NCI-H2029 (cell line): Measurements from ENCODE around the gene C1QL2.

Source experiments
- DNase-seq: peaks from one replicate; lab custom pipeline; 2025; lab: John Stamatoyannopoulos, UW

Gene C1QL2

GRCh38 chr2:119137502-119137901 lies 21.0 kb downstream of the C1QL2 start:
- no peak for DNase-seq

DNA sequence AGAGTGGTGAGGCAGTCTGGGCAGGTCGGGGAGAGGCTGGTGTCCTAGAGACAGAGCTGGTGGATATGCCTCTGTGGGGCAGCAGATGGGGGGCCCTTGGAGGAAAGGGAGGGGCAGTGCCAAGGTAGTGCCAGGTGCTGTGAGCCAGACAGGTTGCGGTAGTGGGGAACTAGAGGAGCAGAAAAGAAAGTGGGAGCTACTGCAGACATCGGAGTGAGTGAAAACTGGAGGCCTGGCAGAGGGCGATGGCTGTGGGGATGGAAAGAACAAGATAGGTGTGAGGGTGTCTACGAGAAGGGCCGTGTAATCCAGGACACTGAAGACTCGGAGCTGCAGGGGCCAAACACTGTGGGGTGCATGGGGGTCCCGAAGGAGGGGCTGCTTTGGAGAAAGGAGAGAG lies 21.7 kb downstream of the C1QL2 start:
- no peak for DNase-seq

DNA sequence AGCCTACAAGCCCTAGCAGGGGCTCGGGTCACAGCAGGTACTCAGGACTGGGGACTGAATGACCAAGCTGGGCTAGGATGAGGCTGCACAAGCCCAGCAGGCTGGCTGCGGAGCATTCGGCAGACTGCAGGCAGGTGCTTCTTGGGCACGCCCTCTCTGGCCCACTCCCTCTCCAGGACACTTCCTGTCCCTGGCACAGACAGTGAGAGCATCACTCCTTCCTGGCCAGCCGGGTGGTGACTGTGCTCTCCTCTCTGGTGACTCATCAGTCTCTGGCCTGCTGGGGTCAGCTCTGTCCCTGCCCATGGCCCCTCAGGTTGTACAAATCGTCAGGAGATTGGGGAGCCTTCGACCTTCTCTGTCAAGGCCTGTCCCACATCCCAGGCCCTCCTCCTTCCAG lies 22.5 kb downstream of the C1QL2 start:
- no peak for DNase-seq

GRCh38 chr2:119134775-119135174 lies 23.8 kb downstream of the C1QL2 start:
- DNase-seq = no peak

DNA sequence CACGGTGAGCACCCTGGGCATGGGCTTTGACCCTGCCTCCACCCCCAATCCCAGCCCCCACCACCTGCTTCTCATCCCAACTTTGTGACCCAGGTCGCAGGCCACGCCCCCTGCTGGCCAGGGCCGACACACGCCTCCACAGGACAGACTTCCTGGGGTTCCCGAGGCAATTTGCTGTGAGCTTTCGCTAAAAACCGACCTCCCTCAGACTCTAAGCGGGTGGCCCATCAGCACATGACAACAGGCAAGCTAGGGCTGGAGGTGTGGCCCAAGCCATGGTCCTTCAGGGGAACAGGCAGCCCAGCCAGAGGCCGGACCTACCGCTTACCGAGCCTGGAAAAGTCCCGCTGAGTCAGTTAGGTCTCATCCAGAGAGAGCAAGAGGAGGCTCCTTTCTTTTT lies 31.9 kb downstream of the C1QL2 start:
- no peak for DNase-seq

GRCh38 chr2:119123389-119123788 lies 35.2 kb downstream of the C1QL2 start:
- DNase-seq = no peak

DNA sequence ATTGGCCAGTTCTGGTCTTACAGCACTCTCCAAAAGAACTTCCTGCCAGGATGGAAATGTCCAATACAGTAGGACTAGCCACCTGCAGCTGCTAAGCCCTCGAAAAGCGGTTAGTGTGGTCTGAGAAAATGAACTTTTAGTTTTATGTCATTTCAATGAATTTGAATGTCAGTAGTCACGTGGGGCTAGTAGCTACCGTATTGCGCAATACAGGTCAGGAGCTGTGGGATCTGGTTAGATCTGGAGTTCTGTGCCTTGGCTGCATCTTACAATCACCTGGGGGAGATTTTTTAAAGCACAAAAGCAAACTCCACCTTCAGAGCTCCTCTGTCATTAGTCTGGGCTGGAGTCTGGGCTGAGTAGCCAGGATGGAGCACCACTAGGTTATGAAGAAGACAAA lies 35.9 kb downstream of the C1QL2 start:
- no peak for DNase-seq

GRCh38 chr2:119119999-119120756 lies 38.4 kb downstream of the C1QL2 start:
- DNase-seq = no peak

DNA sequence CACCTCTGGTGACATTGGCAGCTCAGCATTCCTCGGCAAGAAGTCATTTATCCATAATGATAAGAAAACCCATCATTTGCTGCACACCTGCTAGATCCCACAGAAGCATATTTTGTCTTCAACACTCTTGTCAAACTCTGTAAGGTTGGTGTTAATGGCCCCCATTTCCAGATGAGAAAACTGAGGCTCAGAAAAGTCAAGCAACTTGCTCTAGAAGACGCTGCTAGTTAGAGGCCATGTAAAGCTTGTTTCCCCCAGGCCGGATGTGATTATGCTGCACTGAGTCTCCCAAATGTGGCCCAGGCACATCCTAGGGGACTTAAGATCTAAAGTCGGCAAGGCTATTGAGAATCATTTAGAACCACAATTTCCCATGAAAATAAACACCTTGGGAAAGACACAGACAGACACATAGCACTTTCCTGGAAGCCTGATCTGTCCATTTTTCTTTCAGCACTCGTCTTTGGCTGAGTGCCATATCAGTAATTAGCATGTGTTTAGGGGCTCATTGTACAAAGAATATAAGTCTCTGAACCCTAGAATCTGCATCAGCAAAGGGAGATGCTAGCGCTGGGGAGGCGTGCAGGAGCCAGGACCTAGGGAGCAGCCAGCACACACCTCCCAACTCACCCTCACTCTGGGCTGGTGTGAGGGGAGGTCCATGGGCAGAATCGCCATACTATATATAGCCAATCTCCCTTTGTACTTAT lies 39.3 kb downstream of the C1QL2 start:
- no peak for DNase-seq

DNA sequence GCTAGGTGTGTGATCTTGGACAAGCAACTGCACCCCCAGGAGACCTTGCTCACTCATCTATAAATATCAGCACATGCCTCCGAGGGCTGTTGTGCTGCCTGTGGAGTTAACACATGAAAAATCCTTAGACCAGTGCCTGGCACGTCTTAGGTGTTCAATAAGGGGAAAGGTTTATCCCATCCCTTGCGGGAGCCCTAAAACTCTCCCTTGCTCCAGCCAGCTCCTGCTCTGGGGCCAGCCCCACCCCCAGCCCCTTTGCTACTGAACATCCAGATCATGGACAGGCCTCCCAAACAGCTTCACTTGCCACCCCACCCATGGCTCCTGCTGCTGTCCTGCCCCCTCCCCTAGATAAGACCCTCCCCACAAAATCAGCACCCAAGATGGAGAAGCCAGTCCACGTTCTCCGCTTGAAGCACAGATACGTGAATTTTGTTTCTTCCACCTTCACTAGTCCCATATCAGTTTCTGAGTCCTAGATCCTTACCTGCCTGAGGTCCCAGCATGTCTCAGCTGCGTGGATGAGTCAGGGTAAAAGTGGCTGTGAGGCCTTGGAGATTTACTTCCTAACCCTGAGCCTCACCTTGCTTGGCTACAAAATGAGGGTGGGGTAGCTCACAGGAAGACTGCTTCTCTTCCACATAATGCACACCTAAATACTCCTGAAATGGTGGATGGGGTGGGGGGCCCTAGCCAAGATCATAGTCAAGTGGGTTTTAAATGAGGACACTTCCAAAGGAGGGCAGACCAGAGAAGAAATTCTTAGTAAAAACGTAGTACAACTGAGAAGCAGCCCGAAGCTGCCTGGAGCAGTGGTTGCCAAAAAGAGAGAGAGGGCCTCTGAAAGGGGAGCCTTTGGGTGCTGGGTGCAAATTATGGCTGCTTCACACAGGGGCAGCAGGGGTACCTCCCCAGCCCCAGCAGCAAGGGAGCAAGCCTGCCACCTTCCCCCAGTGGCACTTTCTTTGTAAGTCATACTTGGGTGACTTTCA lies 40.4 kb downstream of the C1QL2 start:
- no peak for DNase-seq

GRCh38 chr2:119117408-119117807 lies 41.1 kb downstream of the C1QL2 start:
- DNase-seq = no peak

GRCh38 chr2:119116411-119117295 lies 41.9 kb downstream of the C1QL2 start:
- no peak for DNase-seq

GRCh38 chr2:119114266-119114665 lies 44.3 kb downstream of the C1QL2 start:
- no peak for DNase-seq

DNA sequence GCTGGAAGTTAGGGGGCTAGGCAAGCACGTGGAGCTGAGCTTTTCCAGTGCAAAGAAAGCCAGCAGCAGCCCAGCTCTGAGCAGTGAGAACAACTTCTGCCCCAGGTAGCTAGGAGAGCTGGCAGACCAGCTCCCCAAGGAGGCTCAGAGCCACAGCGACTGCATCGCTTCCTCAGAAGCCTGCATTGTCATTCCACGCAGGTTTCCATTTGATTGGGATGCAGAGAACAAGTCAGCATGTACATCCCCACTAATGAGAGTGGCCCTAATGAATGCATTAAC lies 45.1 kb downstream of the C1QL2 start:
- no peak for DNase-seq

DNA sequence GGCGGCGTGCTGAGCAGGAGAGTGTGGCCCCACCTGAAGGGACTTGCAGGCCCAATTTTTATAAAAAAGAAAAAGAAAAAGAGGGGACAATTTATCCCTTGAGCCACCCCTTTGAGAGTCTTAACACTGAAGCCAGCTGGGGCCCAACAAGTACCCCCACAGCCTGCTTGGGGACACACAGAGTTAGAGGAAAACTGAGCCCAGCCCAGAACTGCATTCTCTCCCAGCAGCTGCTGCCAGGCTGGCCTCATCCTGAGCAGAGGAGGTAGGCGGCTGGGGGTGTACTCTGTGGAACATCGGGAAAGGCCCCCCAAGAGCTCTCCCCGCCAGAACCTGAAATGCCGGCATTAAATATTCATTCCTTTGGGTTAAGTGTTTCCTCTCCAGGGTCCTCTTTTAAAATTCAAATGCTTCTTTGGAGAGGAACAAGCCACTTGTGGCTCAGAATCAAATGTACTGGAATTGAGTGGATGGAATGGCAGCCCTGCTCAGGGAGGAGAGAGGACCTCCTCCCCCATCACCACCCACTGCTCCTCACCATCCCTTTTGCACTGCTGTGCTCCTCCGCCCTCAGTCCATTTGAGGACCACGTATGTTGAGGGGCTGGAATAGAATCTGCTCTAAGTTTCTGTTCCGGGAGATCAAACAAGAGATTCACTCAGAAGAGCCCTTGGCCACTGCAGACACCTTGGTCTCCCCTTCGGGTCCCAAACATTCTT lies 45.6 kb downstream of the C1QL2 start:
- no peak for DNase-seq

DNA sequence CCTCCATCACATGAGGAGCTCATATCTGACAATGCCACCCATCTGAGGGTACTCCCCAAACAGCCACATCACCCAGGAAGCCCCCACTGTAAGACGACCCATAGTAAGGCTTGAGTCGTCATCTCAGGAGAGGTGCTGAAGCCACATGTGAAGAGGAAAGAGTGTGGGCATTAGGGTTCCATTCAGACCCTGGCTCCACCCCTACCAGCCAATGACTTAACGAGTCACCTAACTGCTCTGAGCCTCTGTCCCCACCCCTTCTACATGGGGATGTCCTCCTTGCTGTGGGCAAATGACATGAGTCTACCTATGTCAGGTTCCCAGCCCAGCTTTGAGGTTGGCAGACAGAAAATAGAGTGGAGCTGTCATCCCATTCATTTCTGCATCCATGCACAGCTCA lies 46.3 kb downstream of the C1QL2 start:
- DNase-seq = no peak

DNA sequence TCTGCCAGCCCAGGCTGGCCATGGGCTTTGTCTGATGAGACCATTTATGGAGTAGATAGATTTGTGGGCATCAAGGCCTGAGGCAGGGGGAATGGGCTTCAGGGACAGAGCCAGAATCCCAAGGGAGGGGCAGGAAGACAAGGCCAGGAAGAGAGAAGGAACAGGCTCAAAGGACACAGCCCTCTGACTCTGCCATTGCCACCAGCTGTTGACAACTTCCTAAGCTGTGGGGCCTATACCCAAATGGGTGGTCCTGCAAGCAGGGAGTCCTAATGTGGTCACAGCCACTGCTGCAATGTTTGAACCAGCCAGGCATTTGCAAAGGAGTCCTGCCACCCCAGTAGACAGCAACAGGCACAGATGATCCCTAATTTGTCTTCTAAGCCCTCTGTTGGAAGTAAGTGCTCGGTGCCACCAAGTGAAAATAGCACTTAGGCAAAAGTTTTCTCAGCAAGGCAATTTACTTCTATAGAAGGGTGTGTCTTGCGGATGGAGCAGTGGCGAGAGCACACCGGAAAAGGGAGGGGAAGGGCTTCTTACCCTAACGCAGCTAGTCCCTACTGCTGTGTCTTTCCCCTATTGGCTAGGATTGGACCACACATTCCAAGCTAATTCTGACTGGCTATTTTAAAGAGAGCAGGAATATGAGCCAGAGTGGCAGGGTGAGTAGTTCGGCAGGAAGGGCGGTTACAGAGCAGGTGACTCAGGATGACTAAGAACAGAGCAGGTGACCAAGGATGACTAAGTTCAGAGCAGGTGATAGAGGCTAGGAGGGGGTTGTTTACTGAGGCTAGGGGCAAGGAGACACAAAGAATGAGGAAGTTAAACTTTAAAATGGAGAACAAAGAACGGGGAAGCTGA lies 47.2 kb downstream of the C1QL2 start:
- no peak for DNase-seq

GRCh38 chr2:119109866-119110265 lies 48.7 kb downstream of the C1QL2 start:
- no peak for DNase-seq

DNA sequence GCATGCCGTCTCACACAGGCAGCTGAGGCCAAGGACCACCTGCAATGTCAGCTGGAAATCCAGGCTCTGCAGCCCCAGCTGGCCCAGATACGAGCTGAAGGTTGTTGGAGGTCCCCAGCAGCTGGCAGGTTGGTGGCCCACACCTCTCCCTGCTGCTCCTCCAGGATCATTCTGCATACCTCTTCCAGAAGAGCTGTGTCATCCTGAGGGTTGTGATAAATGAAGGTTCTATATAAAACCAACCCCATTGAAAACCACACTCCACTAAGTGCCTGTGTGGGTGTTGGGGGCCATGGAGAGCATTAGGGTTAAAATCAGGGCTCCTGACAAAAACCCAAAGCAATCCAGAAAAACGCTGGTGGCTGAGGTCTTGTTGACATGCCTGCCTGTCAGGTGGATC lies 50.4 kb downstream of the C1QL2 start:
- no peak for DNase-seq

GRCh38 chr2:119106301-119106897 lies 52.2 kb downstream of the C1QL2 start:
- DNase-seq = no peak
